GM23338 (cell line): ENCODE results near the gene CA7.

ENCODE experiments used
- CREB1 ChIP-seq: fragments of 250-450 bp; sonication (Bioruptor Pico); IDR thresholded peaks from 2 replicates; pipeline ENCODE4 v1.5.0; 2020; ENCODE audit warnings: low read depth, mild to moderate bottlenecking, moderate library complexity
- EZH2 ChIP-seq: fragments of 200-600 bp; sonication (generic); IDR thresholded peaks from one replicate; pipeline ENCODE4 v1.8.0; 2017; ENCODE audit warnings: antibody characterized with exemption, mild to moderate bottlenecking, low read depth; ENCODE audit not compliant: unreplicated experiment
- EZH2phosphoT487 ChIP-seq: fragments of 200-600 bp; sonication (generic); IDR thresholded peaks from one replicate; pipeline ENCODE4 v1.8.1; 2018; ENCODE audit warnings: antibody characterized with exemption; ENCODE audit not compliant: unreplicated experiment
- JUNB ChIP-seq: IDR thresholded peaks from one replicate; pipeline ENCODE4 v1.6.1; 2016; ENCODE audit warnings: antibody characterized with exemption; ENCODE audit not compliant: unreplicated experiment
- NANOG ChIP-seq: IDR thresholded peaks from 2 replicates; pipeline ENCODE4 v1.6.1; 2016; ENCODE audit warnings: antibody characterized with exemption, borderline replicate concordance
- POLR2AphosphoS5 ChIP-seq: IDR thresholded peaks from 2 replicates; pipeline ENCODE4 v1.6.1; 2016; ENCODE audit warnings: antibody characterized with exemption, low read depth
- REST ChIP-seq: IDR thresholded peaks from one replicate; pipeline ENCODE4 v1.6.1; 2018; ENCODE audit warnings: antibody characterized with exemption; ENCODE audit not compliant: unreplicated experiment
- STAT1 ChIP-seq: IDR thresholded peaks from one replicate; pipeline ENCODE4 v1.6.1; 2016; ENCODE audit warnings: antibody characterized with exemption; ENCODE audit not compliant: unreplicated experiment
- ZNF114 ChIP-seq: fragments of 250-450 bp; sonication (Bioruptor Pico); IDR thresholded peaks from 2 replicates; pipeline ENCODE4 v1.5.0; 2020; ENCODE audit warnings: mild to moderate bottlenecking, moderate library complexity
- ZNF331 ChIP-seq: fragments of 250-450 bp; sonication (Bioruptor Pico); IDR thresholded peaks from 2 replicates; pipeline ENCODE4 v1.5.0; 2020; ENCODE audit warnings: low read depth, mild to moderate bottlenecking, moderate library complexity
- ZNF462 ChIP-seq: fragments of 250-450 bp; sonication (Bioruptor Pico); IDR thresholded peaks from 2 replicates; pipeline ENCODE4 v1.5.0; 2020; ENCODE audit warnings: mild to moderate bottlenecking, moderate library complexity
- TF ChIP-seq, protein P1 (sequence below), 2 experiments: fragments of 200-600 bp in 1 of 2; sonication (generic) in 1 of 2; conservative IDR thresholded peaks; 2 replicates each; pipeline versions ENCODE4 v1.5.1 to v1.6.1; 2016 to 2017; ENCODE audit warnings: antibody characterized with exemption in 2 of 2, low read depth in 2 of 2, mild to moderate bottlenecking in 2 of 2, moderate library complexity in 1 of 2

GRCh38 chr16:66840883-66841282 is 3.3 kb upstream of the CA7 start:
- TF ChIP-seq, protein P1, sequence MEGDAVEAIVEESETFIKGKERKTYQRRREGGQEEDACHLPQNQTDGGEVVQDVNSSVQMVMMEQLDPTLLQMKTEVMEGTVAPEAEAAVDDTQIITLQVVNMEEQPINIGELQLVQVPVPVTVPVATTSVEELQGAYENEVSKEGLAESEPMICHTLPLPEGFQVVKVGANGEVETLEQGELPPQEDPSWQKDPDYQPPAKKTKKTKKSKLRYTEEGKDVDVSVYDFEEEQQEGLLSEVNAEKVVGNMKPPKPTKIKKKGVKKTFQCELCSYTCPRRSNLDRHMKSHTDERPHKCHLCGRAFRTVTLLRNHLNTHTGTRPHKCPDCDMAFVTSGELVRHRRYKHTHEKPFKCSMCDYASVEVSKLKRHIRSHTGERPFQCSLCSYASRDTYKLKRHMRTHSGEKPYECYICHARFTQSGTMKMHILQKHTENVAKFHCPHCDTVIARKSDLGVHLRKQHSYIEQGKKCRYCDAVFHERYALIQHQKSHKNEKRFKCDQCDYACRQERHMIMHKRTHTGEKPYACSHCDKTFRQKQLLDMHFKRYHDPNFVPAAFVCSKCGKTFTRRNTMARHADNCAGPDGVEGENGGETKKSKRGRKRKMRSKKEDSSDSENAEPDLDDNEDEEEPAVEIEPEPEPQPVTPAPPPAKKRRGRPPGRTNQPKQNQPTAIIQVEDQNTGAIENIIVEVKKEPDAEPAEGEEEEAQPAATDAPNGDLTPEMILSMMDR (conservative IDR thresholded peaks at IDR 0.05; ENCODE audit: low read depth in 2 of 2) = no peak
- TF ChIP-seq EZH2 (no peak), STAT1 (no peak), POLR2AphosphoS5 (no peak), ZNF462 (CRISPR knock-in tag) (no peak), EZH2phosphoT487 (no peak), REST (no peak), ZNF114 (no peak), CREB1 (CRISPR knock-in tag) (no peak), JUNB (no peak), ZNF331 (CRISPR knock-in tag) (no peak), NANOG (no peak)
